HEK293 (cell line): Measurements from ENCODE around the gene S1PR3.

ENCODE experiments used
- CTCF ChIA-PET: fragments of 350-600 bp; formaldehyde crosslinking; extraction: SDS; loops from one replicate; lab custom pipeline; 2021; ENCODE audit warnings: antibody characterized with exemption; lab: Yijun Ruan, JAX
- POLR2A ChIA-PET: fragments of 300-600 bp; formaldehyde crosslinking; extraction: SDS; loops from one replicate; lab custom pipeline; 2020; ENCODE audit warnings: antibody characterized with exemption, inconsistent platforms; lab: Yijun Ruan, JAX
- H3K27ac ChIP-seq: fragments of 200-500 bp; sonication (Bioruptor generic); 2 replicates; pipeline ENCODE4 v1.5.1; 2014; ENCODE audit warnings: low read depth, low read length, control low read depth, inconsistent platforms; ENCODE audit errors: extremely low read depth
- H3K36me3 ChIP-seq, 2 experiments: fragments of 200-500 bp in 1 of 2; sonication (Bioruptor generic) in 1 of 2; 1 replicate in 1 of 2; 2 replicates in 1 of 2; pipeline ENCODE4 v1.5.1; 2014 to 2017; ENCODE audit warnings: inconsistent platforms in 2 of 2, low read length in 2 of 2; ENCODE audit not compliant: control insufficient read depth in 2 of 2, insufficient read depth in 1 of 2
- H3K4me1 ChIP-seq: fragments of 200-500 bp; sonication (Bioruptor generic); 2 replicates; pipeline ENCODE4 v1.5.1; 2014; ENCODE audit warnings: mild to moderate bottlenecking, low read length, inconsistent platforms; ENCODE audit not compliant: control insufficient read depth, insufficient read depth
- H3K4me3 ChIP-seq: 2 replicates; pipeline ENCODE4 v1.5.1; 2011; ENCODE audit warnings: low read depth, mild to moderate bottlenecking, control low read depth, low read length, moderate library complexity
- H3K9me3 ChIP-seq: fragments of 200-500 bp; sonication (Bioruptor generic); 2 replicates; pipeline ENCODE4 v1.5.1; 2014; ENCODE audit warnings: low read depth, low read length, inconsistent platforms; ENCODE audit not compliant: control insufficient read depth, insufficient read depth
- GFI1B ChIP-seq: fragments of 450-650 bp; formaldehyde crosslinking; IDR thresholded peaks from 2 replicates; pipeline ENCODE4 v1.5.1; 2016; ENCODE audit warnings: missing biosample characterization, missing genetic modification characterization
- GLIS1 ChIP-seq: fragments of 450-650 bp; formaldehyde crosslinking; IDR thresholded peaks from 2 replicates; pipeline ENCODE4 v1.5.1; 2016; ENCODE audit warnings: missing biosample characterization, missing genetic modification characterization
- KLF16 ChIP-seq: fragments of 450-650 bp; formaldehyde crosslinking; IDR thresholded peaks from 2 replicates; pipeline ENCODE4 v1.5.1; 2017; ENCODE audit warnings: missing biosample characterization, missing genetic modification characterization
- KLF9 ChIP-seq: fragments of 450-650 bp; formaldehyde crosslinking; IDR thresholded peaks from 2 replicates; pipeline ENCODE4 v1.5.1; 2016; ENCODE audit warnings: missing biosample characterization, missing genetic modification characterization, low read depth
- MZF1 ChIP-seq: fragments of 450-650 bp; formaldehyde crosslinking; IDR thresholded peaks from 2 replicates; pipeline ENCODE4 v1.5.1; 2017; ENCODE audit warnings: missing biosample characterization, missing genetic modification characterization, borderline replicate concordance
- TCF7L2 ChIP-seq: IDR thresholded peaks from 2 replicates; pipeline ENCODE4 v1.6.1; 2011; ENCODE audit warnings: low read depth, mild to moderate bottlenecking, inconsistent platforms, low read length, moderate library complexity, borderline replicate concordance
- ZBTB17 ChIP-seq: fragments of 450-650 bp; formaldehyde crosslinking; IDR thresholded peaks from 2 replicates; pipeline ENCODE4 v1.5.1; 2016; ENCODE audit warnings: missing biosample characterization, missing genetic modification characterization
- ZBTB21 ChIP-seq: fragments of 450-650 bp; formaldehyde crosslinking; IDR thresholded peaks from 2 replicates; pipeline ENCODE4 v1.5.1; 2017; ENCODE audit warnings: missing biosample characterization, missing genetic modification characterization
- ZBTB48 ChIP-seq: fragments of 450-650 bp; formaldehyde crosslinking; IDR thresholded peaks from 2 replicates; pipeline ENCODE4 v1.5.1; 2016; ENCODE audit warnings: missing biosample characterization, missing genetic modification characterization
- ZBTB7A ChIP-seq: fragments of 450-650 bp; formaldehyde crosslinking; IDR thresholded peaks from 2 replicates; pipeline ENCODE4 v1.5.1; 2016; ENCODE audit warnings: low read depth, missing biosample characterization, missing genetic modification characterization
- ZFP69B ChIP-seq: fragments of 450-650 bp; formaldehyde crosslinking; IDR thresholded peaks from 2 replicates; pipeline ENCODE4 v1.5.1; 2016; ENCODE audit warnings: missing biosample characterization, missing genetic modification characterization
- ZNF175 ChIP-seq: fragments of 450-650 bp; formaldehyde crosslinking; IDR thresholded peaks from 2 replicates; pipeline ENCODE4 v1.5.1; 2016; ENCODE audit warnings: missing biosample characterization, missing genetic modification characterization
- ZNF19 ChIP-seq: fragments of 450-650 bp; formaldehyde crosslinking; IDR thresholded peaks from 2 replicates; pipeline ENCODE4; 2016; ENCODE audit warnings: missing biosample characterization, missing genetic modification characterization, low read depth
- ZNF2 ChIP-seq: fragments of 450-650 bp; formaldehyde crosslinking; IDR thresholded peaks from 2 replicates; pipeline ENCODE4 v1.5.1; 2016; ENCODE audit warnings: missing biosample characterization, missing genetic modification characterization
- ZNF223 ChIP-seq: fragments of 450-650 bp; formaldehyde crosslinking; IDR thresholded peaks from 2 replicates; pipeline ENCODE4 v1.5.1; 2016; ENCODE audit warnings: missing biosample characterization, missing genetic modification characterization
- ZNF302 ChIP-seq: fragments of 450-650 bp; formaldehyde crosslinking; IDR thresholded peaks from 2 replicates; pipeline ENCODE4 v1.5.1; 2016; ENCODE audit warnings: missing biosample characterization, missing genetic modification characterization, low read depth
- ZNF501 ChIP-seq: fragments of 450-650 bp; formaldehyde crosslinking; IDR thresholded peaks from 2 replicates; pipeline ENCODE4 v1.5.1; 2016; ENCODE audit warnings: missing biosample characterization, missing genetic modification characterization
- ZNF530 ChIP-seq: fragments of 450-650 bp; formaldehyde crosslinking; IDR thresholded peaks from 2 replicates; pipeline ENCODE4 v1.5.1; 2016; ENCODE audit warnings: low read depth, missing biosample characterization, missing genetic modification characterization
- ZNF580 ChIP-seq: fragments of 450-650 bp; formaldehyde crosslinking; IDR thresholded peaks from 2 replicates; pipeline ENCODE4 v1.5.1; 2016; ENCODE audit warnings: missing biosample characterization, missing genetic modification characterization
- ZNF791 ChIP-seq: fragments of 450-650 bp; formaldehyde crosslinking; IDR thresholded peaks from 2 replicates; pipeline ENCODE4 v1.5.1; 2016; ENCODE audit warnings: missing biosample characterization, missing genetic modification characterization
- ZXDB ChIP-seq: fragments of 450-650 bp; formaldehyde crosslinking; IDR thresholded peaks from 2 replicates; pipeline ENCODE4 v1.5.1; 2016; ENCODE audit warnings: missing biosample characterization, missing genetic modification characterization
- TF ChIP-seq, protein P1 (sequence below): fragments of 450-650 bp; formaldehyde crosslinking; IDR thresholded peaks from 2 replicates; pipeline ENCODE4 v1.5.1; 2016; ENCODE audit warnings: missing biosample characterization, missing genetic modification characterization
- TF ChIP-seq, protein P2 (sequence below): fragments of 450-650 bp; formaldehyde crosslinking; IDR thresholded peaks from 2 replicates; pipeline ENCODE4 v1.5.1; 2016; ENCODE audit warnings: missing biosample characterization, missing genetic modification characterization
- TF ChIP-seq, protein P3 (sequence below): fragments of 450-650 bp; formaldehyde crosslinking; IDR thresholded peaks from 2 replicates; pipeline ENCODE4 v1.5.1; 2016; ENCODE audit warnings: missing biosample characterization, missing genetic modification characterization, low read depth

S1PR3 gene

DNA sequence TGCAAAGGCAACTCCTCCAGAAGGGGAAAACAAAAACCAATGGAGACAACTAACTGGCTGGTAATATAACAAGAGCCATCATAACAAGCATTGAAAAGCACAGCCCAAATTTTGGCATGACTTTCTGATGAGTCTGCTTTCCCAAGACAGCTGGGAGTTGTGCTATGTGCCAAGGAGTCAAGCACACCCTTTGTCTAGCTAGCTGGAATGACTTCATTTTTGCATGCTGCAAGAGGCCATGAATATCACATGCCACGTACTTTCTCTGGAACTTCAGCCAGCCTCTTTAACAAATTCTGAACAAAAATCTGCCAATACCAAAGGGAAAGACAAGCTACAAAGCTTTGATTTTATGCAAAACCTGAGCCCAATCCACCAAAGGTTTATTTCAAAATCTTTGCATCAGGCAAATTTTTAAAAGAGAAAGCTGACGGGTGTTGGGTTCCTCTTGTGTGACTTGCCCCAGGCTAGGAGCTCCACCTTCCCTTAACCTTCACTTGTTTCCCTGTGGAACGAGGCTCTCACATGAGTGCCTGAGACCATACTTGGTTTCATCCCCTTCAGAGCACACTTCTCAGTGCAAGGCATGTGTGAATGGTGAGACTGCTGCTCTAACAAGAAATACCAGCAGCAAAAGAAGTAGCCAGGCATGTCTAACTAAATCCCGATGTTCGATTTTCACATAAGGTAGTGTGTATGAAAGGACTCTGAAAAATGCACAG is 47.3 kb downstream of the S1PR3 start:
- TF ChIP-seq TCF7L2 (no peak), GLIS1 (tag by site-specific recombination) (no peak), ZNF530 (tag by site-specific recombination) (no peak), ZBTB17 (tag by site-specific recombination) (no peak), ZNF19 (tag by site-specific recombination) (no peak), ZBTB21 (tag by site-specific recombination) (no peak), ZFP69B (no peak), MZF1 (tag by site-specific recombination) (no peak), KLF16 (tag by site-specific recombination) (no peak), ZBTB48 (no peak), ZNF2 (no peak), ZNF501 (tag by site-specific recombination) (no peak), ZNF223 (tag by site-specific recombination) (no peak), ZNF302 (tag by site-specific recombination) (no peak), ZNF580 (tag by site-specific recombination) (no peak), ZNF175 (tag by site-specific recombination) (no peak)
- TF ChIP-seq, protein P1, sequence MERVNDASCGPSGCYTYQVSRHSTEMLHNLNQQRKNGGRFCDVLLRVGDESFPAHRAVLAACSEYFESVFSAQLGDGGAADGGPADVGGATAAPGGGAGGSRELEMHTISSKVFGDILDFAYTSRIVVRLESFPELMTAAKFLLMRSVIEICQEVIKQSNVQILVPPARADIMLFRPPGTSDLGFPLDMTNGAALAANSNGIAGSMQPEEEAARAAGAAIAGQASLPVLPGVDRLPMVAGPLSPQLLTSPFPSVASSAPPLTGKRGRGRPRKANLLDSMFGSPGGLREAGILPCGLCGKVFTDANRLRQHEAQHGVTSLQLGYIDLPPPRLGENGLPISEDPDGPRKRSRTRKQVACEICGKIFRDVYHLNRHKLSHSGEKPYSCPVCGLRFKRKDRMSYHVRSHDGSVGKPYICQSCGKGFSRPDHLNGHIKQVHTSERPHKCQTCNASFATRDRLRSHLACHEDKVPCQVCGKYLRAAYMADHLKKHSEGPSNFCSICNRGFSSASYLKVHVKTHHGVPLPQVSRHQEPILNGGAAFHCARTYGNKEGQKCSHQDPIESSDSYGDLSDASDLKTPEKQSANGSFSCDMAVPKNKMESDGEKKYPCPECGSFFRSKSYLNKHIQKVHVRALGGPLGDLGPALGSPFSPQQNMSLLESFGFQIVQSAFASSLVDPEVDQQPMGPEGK (tag by site-specific recombination): no peak
- TF ChIP-seq, protein P2, sequence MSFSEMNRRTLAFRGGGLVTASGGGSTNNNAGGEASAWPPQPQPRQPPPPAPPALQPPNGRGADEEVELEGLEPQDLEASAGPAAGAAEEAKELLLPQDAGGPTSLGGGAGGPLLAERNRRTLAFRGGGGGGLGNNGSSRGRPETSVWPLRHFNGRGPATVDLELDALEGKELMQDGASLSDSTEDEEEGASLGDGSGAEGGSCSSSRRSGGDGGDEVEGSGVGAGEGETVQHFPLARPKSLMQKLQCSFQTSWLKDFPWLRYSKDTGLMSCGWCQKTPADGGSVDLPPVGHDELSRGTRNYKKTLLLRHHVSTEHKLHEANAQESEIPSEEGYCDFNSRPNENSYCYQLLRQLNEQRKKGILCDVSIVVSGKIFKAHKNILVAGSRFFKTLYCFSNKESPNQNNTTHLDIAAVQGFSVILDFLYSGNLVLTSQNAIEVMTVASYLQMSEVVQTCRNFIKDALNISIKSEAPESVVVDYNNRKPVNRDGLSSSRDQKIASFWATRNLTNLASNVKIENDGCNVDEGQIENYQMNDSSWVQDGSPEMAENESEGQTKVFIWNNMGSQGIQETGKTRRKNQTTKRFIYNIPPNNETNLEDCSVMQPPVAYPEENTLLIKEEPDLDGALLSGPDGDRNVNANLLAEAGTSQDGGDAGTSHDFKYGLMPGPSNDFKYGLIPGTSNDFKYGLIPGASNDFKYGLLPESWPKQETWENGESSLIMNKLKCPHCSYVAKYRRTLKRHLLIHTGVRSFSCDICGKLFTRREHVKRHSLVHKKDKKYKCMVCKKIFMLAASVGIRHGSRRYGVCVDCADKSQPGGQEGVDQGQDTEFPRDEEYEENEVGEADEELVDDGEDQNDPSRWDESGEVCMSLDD: no peak
- H3K4me1 ChIP-seq: peaks cover 5% of the 10 kb centered on the region; the same call in 1 of the 2 replicates
- no peak overlapping the region for H3K27ac ChIP-seq
- ChIA-PET POLR2A (no interaction called here), CTCF (no interaction called here)
- H3K9me3 ChIP-seq: no peaks in the 10 kb centered on the region
- no peak overlapping the region for H3K4me3 ChIP-seq
- H3K36me3 ChIP-seq: no peaks in the 10 kb centered on the region

DNA sequence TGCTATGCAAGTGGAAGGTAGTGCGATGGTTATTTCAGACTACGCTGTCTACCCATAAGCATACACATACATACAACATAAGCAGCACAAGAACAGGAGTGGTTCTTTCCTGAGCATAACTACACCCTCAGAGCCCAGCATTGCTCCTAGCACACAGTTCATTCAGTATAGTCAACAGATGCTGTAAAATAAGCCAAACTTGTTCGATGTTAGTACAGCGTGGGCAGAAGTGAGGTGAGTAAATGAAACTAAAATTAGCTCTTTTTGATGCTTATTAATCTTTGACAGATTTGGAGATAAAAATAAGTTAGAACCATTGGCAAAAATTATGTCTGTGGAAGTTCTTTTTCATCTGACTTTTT is 47.8 kb downstream of the S1PR3 start:
- no peaks in the 10 kb centered on the region for H3K9me3 ChIP-seq
- H3K27ac ChIP-seq: no peak overlapping the region
- POLR2A ChIA-PET: no interaction called here
- no peaks in the 10 kb centered on the region for H3K36me3 ChIP-seq
- peaks cover 5% of the 10 kb centered on the region; the same call in 1 of the 2 replicates for H3K4me1 ChIP-seq
- no peak overlapping the region for H3K4me3 ChIP-seq
- TF ChIP-seq, protein P3, sequence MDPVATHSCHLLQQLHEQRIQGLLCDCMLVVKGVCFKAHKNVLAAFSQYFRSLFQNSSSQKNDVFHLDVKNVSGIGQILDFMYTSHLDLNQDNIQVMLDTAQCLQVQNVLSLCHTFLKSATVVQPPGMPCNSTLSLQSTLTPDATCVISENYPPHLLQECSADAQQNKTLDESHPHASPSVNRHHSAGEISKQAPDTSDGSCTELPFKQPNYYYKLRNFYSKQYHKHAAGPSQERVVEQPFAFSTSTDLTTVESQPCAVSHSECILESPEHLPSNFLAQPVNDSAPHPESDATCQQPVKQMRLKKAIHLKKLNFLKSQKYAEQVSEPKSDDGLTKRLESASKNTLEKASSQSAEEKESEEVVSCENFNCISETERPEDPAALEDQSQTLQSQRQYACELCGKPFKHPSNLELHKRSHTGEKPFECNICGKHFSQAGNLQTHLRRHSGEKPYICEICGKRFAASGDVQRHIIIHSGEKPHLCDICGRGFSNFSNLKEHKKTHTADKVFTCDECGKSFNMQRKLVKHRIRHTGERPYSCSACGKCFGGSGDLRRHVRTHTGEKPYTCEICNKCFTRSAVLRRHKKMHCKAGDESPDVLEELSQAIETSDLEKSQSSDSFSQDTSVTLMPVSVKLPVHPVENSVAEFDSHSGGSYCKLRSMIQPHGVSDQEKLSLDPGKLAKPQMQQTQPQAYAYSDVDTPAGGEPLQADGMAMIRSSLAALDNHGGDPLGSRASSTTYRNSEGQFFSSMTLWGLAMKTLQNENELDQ (tag by site-specific recombination): no peak
- no peak for TF ChIP-seq ZXDB (tag by site-specific recombination)
- TF ChIP-seq ZNF791 (tag by site-specific recombination): no peak
- no peak for TF ChIP-seq KLF9 (tag by site-specific recombination)
- TF ChIP-seq ZBTB7A: no peak
- no peak for TF ChIP-seq GFI1B
- TF ChIP-seq, all 188 proteins: peak for 0
- CTCF ChIA-PET: interaction anchor here (0.6 kb wide), 1 partner anchor 1056 kb away, joined by 3 read pairs; no protein-coding TSS in a partner anchor
